Astrocyte of the hippocampus (primary cell): Measurements from ENCODE around the gene ADAMTS7.
"Not testable (repeated sequence)": the region's sequence is repeated elsewhere in the genome, so short reads cannot be mapped to it uniquely, and the experiment has no call there.

Experiments used
- DNase-seq: peaks from one replicate; pipeline ENCODE4 v3.0.0; 2011; ENCODE audit warnings: low read depth, low spot score

Gene ADAMTS7

GRCh38 chr15:78782402-78782801 is 28.9 kb downstream of the ADAMTS7 start:
- DNase-seq: not testable (repeated sequence)

GRCh38 chr15:78781381-78781780 is 29.9 kb downstream of the ADAMTS7 start:
- not testable (repeated sequence) for DNase-seq

- DNase-seq: not testable (repeated sequence)
Observed at GRCh38 chr15:78779975-78780374, 31.3 kb downstream of the ADAMTS7 start.

GRCh38 chr15:78779176-78779785 is 32.0 kb downstream of the ADAMTS7 start:
- DNase-seq: not testable (repeated sequence)

GRCh38 chr15:78778422-78778821 is 32.8 kb downstream of the ADAMTS7 start:
- DNase-seq: no peak

GRCh38 chr15:78777953-78778345 is 33.3 kb downstream of the ADAMTS7 start:
- DNase-seq: not testable (repeated sequence)

GRCh38 chr15:78777290-78777952 is 33.8 kb downstream of the ADAMTS7 start:
- not testable (repeated sequence) for DNase-seq

- not testable (repeated sequence) for DNase-seq
Observed at GRCh38 chr15:78776046-78776925, 35.0 kb downstream of the ADAMTS7 start.

- DNase-seq: no peak
Observed at GRCh38 chr15:78775472-78775871, 35.8 kb downstream of the ADAMTS7 start.

- DNase-seq: not testable (repeated sequence)
Observed at GRCh38 chr15:78774451-78774990, 36.7 kb downstream of the ADAMTS7 start.

- DNase-seq: not testable (repeated sequence)
Observed at GRCh38 chr15:78773765-78774450, 37.4 kb downstream of the ADAMTS7 start.

GRCh38 chr15:78772738-78773137 is 38.5 kb downstream of the ADAMTS7 start:
- DNase-seq: no peak

- DNase-seq: not testable (repeated sequence)
Observed at GRCh38 chr15:78771436-78772000, 39.7 kb downstream of the ADAMTS7 start.

- DNase-seq: not testable (repeated sequence)
Observed at GRCh38 chr15:78771020-78771419, 40.2 kb downstream of the ADAMTS7 start.

GRCh38 chr15:78769473-78770225 is 41.6 kb downstream of the ADAMTS7 start:
- DNase-seq: not testable (repeated sequence)

- no peak for DNase-seq
Observed at GRCh38 chr15:78768531-78769408, 42.5 kb downstream of the ADAMTS7 start.

GRCh38 chr15:78768096-78768495 is 43.2 kb downstream of the ADAMTS7 start:
- no peak for DNase-seq

GRCh38 chr15:78767331-78767951 is 43.8 kb downstream of the ADAMTS7 start:
- DNase-seq: no peak

GRCh38 chr15:78766641-78767071 is 44.6 kb downstream of the ADAMTS7 start:
- not testable (repeated sequence) for DNase-seq
